Ovary (tissue), 9 donors: ENCODE results near the gene PRKACG. TPM values are rescaled to one million over a fixed set of nuclear protein-coding genes. Genes with fewer than 3 reads are reported as not detected.

Experiments used
- DNase-seq, 5 donors: peaks; one replicate each; pipeline ENCODE4 v3.0.0-alpha.2; 2019 to 2020
- H3K27ac ChIP-seq, 2 donors: fragments of 200-600 bp; one replicate each; pipeline versions ENCODE4 v1.5.1 to v1.8.0; 2019 to 2022
- H3K27me3 ChIP-seq: fragments of 200-600 bp; one replicate; pipeline ENCODE4 v1.8.0; 2022
- H3K36me3 ChIP-seq: fragments of 200-600 bp; sonication (generic); one replicate; pipeline ENCODE4 v1.5.1; 2019
- H3K4me1 ChIP-seq: one replicate; pipeline ENCODE4 v1.8.1; 2013; ENCODE audit warnings: mild to moderate bottlenecking, moderate library complexity; ENCODE audit not compliant: insufficient read depth
- H3K4me3 ChIP-seq: fragments of 200-600 bp; sonication (generic); one replicate; pipeline ENCODE4 v1.5.1; 2017
- H3K9me3 ChIP-seq, 2 donors: fragments of 200-600 bp in 1 of 2; sonication (generic) in 1 of 2; one replicate each; pipeline versions ENCODE4 v1.5.1 to v1.8.1; 2013 to 2019; ENCODE audit warnings: mild to moderate bottlenecking in 1 of 2, moderate library complexity in 1 of 2
- EP300 ChIP-seq: sonication (generic); formaldehyde crosslinking; IDR thresholded peaks from one replicate; pipeline ENCODE4 v1.6.1; 2017; ENCODE audit warnings: antibody characterized with exemption
- POLR2A ChIP-seq: fragments of 450-650 bp; IDR thresholded peaks from one replicate; pipeline ENCODE4 v1.6.1; 2017; ENCODE audit warnings: antibody characterized with exemption, mild to moderate bottlenecking, moderate library complexity
- WGBS, 3 donors: extraction: QIAGEN DNeasy Blood & Tissue Kit in 1 of 3; methylation state at CpG; one replicate each; pipeline versions ENCODE4 v1.1.5 to v1.1.7; 2013 to 2017; 5-methylcytosine and 5-hydroxymethylcytosine counted together
- intact Hi-C, 4 donors: fragments of 100-400 bp; cut with DNase I; formaldehyde crosslinking; loops; one replicate each; pipeline versions ENCODE4 v1.11.0 to v1.15.1; 2022 to 2023
- polyA plus RNA-seq, 2 donors: library from polyadenylated mRNA; stranded (reverse); fragments of 200-250 nt in 1 of 2; fragments of 350-450 nt in 1 of 2; fragmentation: Illumina TruSeq in 1 of 2; extraction: RNeasy Lipid Tissue Mini Kit (QIAGEN cat#74804) in 1 of 2; gene quantifications; one replicate each; pipeline ENCODE4 v1.2.3, GENCODE V29; 2013 to 2014
- total RNA-seq, 7 donors: library from RNA; depleted of rRNA in 2 of 7; stranded (reverse); fragments of >200 nt in 2 of 7; fragmentation: NEBNext Ultra II Directional in 3 of 7; extraction: Animal tissue kit (Norgen Biotek cat#: 25700) in 3 of 7; gene quantifications; one replicate each; pipeline versions ENCODE4 v1.1.0 to v1.2.4, GENCODE V29; 2016 to 2023
- TF ChIP-seq, protein P1 (sequence below), 3 donors: fragments of 450-650 bp in 2 of 3; fragments of 200-600 bp in 1 of 3; IDR thresholded peaks; one replicate each; pipeline versions ENCODE4 v1.5.1 to v1.8.0; 2016 to 2022; ENCODE audit warnings: antibody characterized with exemption in 3 of 3, mild to moderate bottlenecking in 1 of 3
- donor health status: DM: no; HTN: no; CAD: no; lungs with moderate emphysema.
- donor health status: DM: no; HTN: no; CAD: no.
- donor health status: Bipolar disorder and iron deficiency.
- donor health status: DM: yes; HTN: yes; CAD: no.
- donor health status: DM: no; HTN: no; CAD: no.
- donor health status: DM: yes; HTN: yes; CAD: no.

The PRKACG gene
- total and polyA plus RNA-seq, 9 donors, result not detected

DNA sequence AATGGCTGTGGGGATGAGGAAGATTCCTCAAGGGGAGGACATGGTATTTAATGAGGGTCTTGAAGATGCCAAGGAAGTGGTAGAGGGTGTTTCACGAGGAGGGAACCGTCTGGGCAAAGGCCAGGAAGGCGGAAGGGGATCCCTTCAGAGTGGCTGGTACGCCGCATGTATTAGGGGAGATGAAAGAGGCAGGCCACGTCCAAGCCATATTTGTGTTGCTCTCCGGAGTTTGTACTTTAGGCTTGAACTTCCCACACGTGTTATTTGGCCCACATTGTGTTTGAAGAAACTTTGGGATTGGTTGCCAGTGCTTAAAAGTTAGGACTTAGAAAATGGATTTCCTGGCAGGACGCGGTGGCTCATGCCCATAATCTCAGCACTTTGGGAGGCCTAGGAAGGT is 22.9 kb upstream of the PRKACG start:
- WGBS, 3 donors, result 34 to 39% (median 36%) methylated on average over 10 of the region's 10 CpGs
- peak in 1 of 5 donors; percentile 54 for DNase-seq
- intact Hi-C loops, result loop anchor here in 1 of 4 donors (5.0 kb wide), 1 partner anchor 151 kb away; no protein-coding TSS in a partner anchor
- TF ChIP-seq POLR2A (no peak), EP300 (no peak)
- TF ChIP-seq, protein P1, sequence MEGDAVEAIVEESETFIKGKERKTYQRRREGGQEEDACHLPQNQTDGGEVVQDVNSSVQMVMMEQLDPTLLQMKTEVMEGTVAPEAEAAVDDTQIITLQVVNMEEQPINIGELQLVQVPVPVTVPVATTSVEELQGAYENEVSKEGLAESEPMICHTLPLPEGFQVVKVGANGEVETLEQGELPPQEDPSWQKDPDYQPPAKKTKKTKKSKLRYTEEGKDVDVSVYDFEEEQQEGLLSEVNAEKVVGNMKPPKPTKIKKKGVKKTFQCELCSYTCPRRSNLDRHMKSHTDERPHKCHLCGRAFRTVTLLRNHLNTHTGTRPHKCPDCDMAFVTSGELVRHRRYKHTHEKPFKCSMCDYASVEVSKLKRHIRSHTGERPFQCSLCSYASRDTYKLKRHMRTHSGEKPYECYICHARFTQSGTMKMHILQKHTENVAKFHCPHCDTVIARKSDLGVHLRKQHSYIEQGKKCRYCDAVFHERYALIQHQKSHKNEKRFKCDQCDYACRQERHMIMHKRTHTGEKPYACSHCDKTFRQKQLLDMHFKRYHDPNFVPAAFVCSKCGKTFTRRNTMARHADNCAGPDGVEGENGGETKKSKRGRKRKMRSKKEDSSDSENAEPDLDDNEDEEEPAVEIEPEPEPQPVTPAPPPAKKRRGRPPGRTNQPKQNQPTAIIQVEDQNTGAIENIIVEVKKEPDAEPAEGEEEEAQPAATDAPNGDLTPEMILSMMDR (IDR thresholded peaks at IDR 0.05), result no peak
- Histone ChIP-seq H3K4me1 (peaks cover 2% of the 10 kb centered on the region), H3K27me3 (no peaks in the 10 kb centered on the region), H3K4me3 (no peak overlapping the region), H3K9me3 (no peaks in the 10 kb centered on the region), H3K36me3 (no peaks in the 10 kb centered on the region), H3K27ac (peak overlapping the region; percentile 68 to 82)

DNA sequence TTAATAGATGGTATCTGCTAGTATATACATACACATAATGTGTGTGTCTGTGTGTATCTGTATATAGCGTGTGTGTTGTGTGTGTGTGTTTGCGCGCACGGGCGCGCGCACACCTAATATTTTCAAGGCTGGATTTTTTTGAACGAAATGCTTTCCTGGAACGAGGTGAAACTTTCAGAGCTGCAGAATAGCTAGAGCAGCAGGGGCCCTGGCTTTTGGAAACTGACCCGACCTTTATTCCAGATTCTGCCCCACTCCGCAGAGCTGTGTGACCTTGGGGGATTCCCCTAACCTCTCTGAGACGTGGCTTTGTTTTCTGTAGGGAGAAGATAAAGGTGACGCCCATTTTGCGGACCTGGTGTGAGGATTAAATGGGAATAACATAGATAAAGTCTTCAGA is 22.4 kb upstream of the PRKACG start:
- Histone ChIP-seq H3K36me3 (no peaks in the 10 kb centered on the region), H3K9me3 (no peaks in the 10 kb centered on the region), H3K27me3 (no peaks in the 10 kb centered on the region), H3K4me3 (peak overlapping the region; percentile 58), H3K4me1 (peaks cover 2% of the 10 kb centered on the region), H3K27ac (peak overlapping the region; percentile 68 to 82)
- TF ChIP-seq EP300 (no peak), POLR2A (no peak)
- TF ChIP-seq, protein P1 (IDR thresholded peaks at IDR 0.05), result no peak
- intact Hi-C loops, result loop anchor here in 1 of 4 donors (5.0 kb wide), 1 partner anchor 151 kb away; no protein-coding TSS in a partner anchor
- 0 to 5% (median 1%) methylated on average over 14 of the region's 14 CpGs for WGBS, 3 donors
- DNase-seq, result peak in 2 of 5 donors; percentile 24 to 56

DNA sequence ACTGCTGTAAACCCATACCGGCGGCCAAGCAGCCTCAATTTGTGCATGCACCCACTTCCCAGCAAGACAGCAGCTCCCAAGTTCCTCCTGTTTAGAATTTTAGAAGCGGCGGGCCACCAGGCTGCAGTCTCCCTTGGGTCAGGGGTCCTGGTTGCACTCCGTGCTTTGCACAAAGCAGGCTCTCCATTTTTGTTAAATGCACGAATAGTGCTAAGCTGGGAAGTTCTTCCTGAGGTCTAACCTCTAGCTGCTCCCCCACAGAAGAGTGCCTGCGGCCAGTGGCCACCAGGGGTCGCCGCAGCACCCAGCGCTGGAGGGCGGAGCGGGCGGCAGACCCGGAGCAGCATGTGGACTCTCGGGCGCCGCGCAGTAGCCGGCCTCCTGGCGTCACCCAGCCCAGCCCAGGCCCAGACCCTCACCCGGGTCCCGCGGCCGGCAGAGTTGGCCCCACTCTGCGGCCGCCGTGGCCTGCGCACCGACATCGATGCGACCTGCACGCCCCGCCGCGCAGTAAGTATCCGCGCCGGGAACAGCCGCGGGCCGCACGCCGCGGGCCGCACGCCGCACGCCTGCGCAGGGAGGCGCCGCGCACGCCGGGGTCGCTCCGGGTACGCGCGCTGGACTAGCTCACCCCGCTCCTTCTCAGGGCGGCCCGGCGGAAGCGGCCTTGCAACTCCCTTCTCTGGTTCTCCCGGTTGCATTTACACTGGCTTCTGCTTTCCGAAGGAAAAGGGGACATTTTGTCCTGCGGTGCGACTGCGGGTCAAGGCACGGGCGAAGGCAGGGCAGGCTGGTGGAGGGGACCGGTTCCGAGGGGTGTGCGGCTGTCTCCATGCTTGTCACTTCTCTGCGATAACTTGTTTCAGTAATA is 21.8 kb upstream of the PRKACG start, which contains the start of gene FXN:
Gene FXN (plus strand): TSS at position 315 of the 871 bp plus-strand sequence. CDS start 31 bp downstream, at position 346.
- no peaks in the 10 kb centered on the region for H3K9me3 ChIP-seq
- no peaks in the 10 kb centered on the region for H3K36me3 ChIP-seq
- H3K27ac ChIP-seq, result peak within 1 kb of the TSS; percentile 68 to 82
- WGBS, 3 donors, result 1% methylated on average over 48 to 75 of the region's 75 CpGs
- TF ChIP-seq, protein P1 (IDR thresholded peaks at IDR 0.05), result peak; percentile 91 to 97 (median 96)
- peak; percentile 58 for TF ChIP-seq POLR2A
- no peak for TF ChIP-seq EP300
- H3K4me1 ChIP-seq, result peaks cover 2% of the 10 kb centered on the region
- DNase-seq, result peak; percentile 77 to 90 (median 84)
- intact Hi-C loops, result loop anchor here in 1 of 4 donors (5.0 kb wide), 1 partner anchor 152 kb away; no protein-coding TSS in a partner anchor
- H3K4me3 ChIP-seq, result peak within 1 kb of the TSS; percentile 58
- H3K27me3 ChIP-seq, result no peaks in the 10 kb centered on the region

DNA sequence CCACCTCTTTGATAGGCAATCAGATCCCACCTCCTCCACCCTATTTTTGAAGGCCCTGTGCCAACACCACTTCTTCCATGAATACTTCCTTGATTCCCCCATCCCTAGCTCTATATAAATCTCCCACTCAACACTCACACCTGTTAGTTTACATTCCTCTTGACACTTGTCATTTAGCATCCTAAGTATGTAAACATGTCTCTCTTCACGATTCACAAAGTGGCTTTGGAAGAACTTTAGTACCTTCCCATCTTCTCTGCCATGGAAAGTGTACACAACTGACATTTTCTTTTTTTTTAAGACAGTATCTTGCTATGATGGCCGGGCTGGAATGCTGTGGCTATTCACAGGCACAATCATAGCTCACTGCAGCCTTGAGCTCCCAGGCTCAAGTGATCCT is 20.2 kb upstream of the PRKACG start:
- Histone ChIP-seq H3K27ac (no peak overlapping the region), H3K4me3 (no peak overlapping the region), H3K36me3 (no peaks in the 10 kb centered on the region), H3K4me1 (peaks cover 2% of the 10 kb centered on the region), H3K27me3 (no peaks in the 10 kb centered on the region), H3K9me3 (no peaks in the 10 kb centered on the region)
- intact Hi-C loops, result no loop called here
- 45 to 65% (median 58%) methylated on average over 2 of the region's 2 CpGs for WGBS, 3 donors
- no peak for DNase-seq
- no peak for TF ChIP-seq EP300
- TF ChIP-seq POLR2A, result no peak
